ENCODE measurements around the gene ANKRD55.

Gene ANKRD55

DNA sequence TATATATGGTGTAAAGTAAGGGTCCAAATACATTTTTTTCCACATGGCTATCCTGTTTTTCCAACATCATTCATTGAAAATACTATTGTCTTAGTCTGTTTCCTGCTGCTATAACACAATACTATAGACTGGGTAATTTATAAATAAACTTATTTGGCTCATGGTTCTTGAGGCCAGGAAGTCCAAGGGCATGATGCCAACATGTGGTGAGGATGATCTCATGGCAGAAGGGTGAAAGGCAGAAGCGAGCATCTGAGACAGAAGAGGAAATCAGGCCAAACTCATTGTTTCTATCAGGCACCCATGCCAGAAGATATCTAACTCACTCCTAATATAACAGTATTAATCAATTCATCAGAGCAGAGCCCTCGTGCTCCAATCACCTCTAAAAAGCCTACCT, 42.6 kb downstream of the ANKRD55 start:
- peaks cover 0 to 2% of the 10 kb centered on the region in 2 donors for H3K4me1 ChIP-seq (ENCODE audit: control insufficient read depth in 2 of 2, insufficient read depth in 1 of 2, low read depth in 1 of 2, low read length in 2 of 2)
- H3K79me1 ChIP-seq (ENCODE audit: low read depth, low read length), result no peaks in the 10 kb centered on the region
- no peak overlapping the region for H3K4me3 ChIP-seq (ENCODE audit: low read length in 2 of 2)
- no peak overlapping the region for H3K9ac ChIP-seq (ENCODE audit: low read depth, low read length, poor library complexity)
- no peak overlapping the region for H3K4ac ChIP-seq (ENCODE audit: low read length)
- no peak overlapping the region for H4K91ac ChIP-seq (ENCODE audit: low read depth, low read length, poor library complexity)
- no peaks in the 10 kb centered on the region for H3K27me3 ChIP-seq (ENCODE audit: control insufficient read depth in 3 of 3, insufficient read depth in 3 of 3, low read depth in 1 of 3, low read length in 3 of 3)
- no peak overlapping the region for H3K27ac ChIP-seq (replicated peaks; ENCODE audit: low read length)
- H3K18ac ChIP-seq (ENCODE audit: low read length), result no peak overlapping the region
- no peak for DNase-seq (ENCODE audit: low spot score)
- no peak overlapping the region for H2BK12ac ChIP-seq (ENCODE audit: low read length)
- WGBS, 2 donors (ENCODE audit: extremely low coverage in 2 of 2, insufficient read length in 2 of 2, insufficient replicate concordance in 1 of 2), result no CpG with 5 or more reads among the region's 2 CpGs
- no peak overlapping the region for H4K8ac ChIP-seq (ENCODE audit: low read depth, low read length)
- no peak overlapping the region for H3K23ac ChIP-seq (ENCODE audit: low read depth, low read length, poor library complexity)
- no peak overlapping the region for H3K14ac ChIP-seq (ENCODE audit: low read length)
- no peak overlapping the region for H2BK15ac ChIP-seq (ENCODE audit: low read length)
- H2BK120ac ChIP-seq (ENCODE audit: low read depth, low read length), result no peak overlapping the region
- peaks cover 0 to 7% of the 10 kb centered on the region in 2 donors for H3K9me3 ChIP-seq (replicated peaks in 1 of 2; ENCODE audit: control insufficient read depth in 2 of 2, insufficient read depth in 1 of 2, low read depth in 1 of 2, low read length in 2 of 2)
- no peak overlapping the region for H2BK5ac ChIP-seq (ENCODE audit: low read length)
- H2AK5ac ChIP-seq (ENCODE audit: low read depth, low read length), result no peak overlapping the region
- H2AFZ ChIP-seq (ENCODE audit: low read length), result no peak overlapping the region
- no peak overlapping the region for H3K4me2 ChIP-seq (ENCODE audit: insufficient read depth, low read length, poor library complexity, severe bottlenecking)
- no peaks in the 10 kb centered on the region for H3K36me3 ChIP-seq (replicated peaks in 1 of 2; ENCODE audit: control insufficient read depth in 2 of 2, insufficient read depth in 2 of 2, low read length in 2 of 2)

DNA sequence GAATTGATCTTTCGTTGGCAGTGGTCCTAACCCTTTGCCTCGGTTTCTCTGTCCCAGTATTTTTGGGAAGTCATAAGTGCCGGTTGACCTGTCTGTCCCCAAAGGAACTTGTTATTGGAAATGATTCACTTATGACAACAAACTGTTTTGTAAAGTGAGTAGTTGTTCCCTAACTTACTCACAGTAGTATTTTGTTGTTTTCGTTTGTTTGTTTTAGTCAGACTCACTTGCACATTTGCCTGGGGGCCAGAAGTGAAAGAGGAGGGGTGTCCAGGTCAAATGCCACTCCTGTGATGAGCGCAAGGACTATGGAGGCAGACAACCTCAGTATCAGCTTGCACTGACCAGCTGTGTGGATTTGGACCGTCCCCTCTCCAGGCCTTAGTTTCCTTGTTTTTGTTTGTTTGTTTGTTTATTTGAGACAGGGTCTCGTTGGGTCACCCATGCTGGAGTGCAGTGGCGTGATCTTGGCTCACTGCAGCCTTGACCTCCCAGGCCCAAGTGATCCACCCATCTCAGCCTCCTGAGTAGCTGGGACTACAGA, 47.3 kb downstream of the ANKRD55 start:
- no peak overlapping the region for H2BK120ac ChIP-seq (ENCODE audit: low read depth, low read length)
- WGBS, 2 donors (ENCODE audit: extremely low coverage in 2 of 2, insufficient read length in 2 of 2, insufficient replicate concordance in 1 of 2), result no CpG with 5 or more reads among the region's 8 CpGs
- no peaks in the 10 kb centered on the region for H3K27me3 ChIP-seq (ENCODE audit: control insufficient read depth in 3 of 3, insufficient read depth in 3 of 3, low read depth in 1 of 3, low read length in 3 of 3)
- no peaks in the 10 kb centered on the region for H3K36me3 ChIP-seq (replicated peaks in 1 of 2; ENCODE audit: control insufficient read depth in 2 of 2, insufficient read depth in 2 of 2, low read length in 2 of 2)
- no peak overlapping the region for H3K27ac ChIP-seq (replicated peaks; ENCODE audit: low read length)
- DNase-seq (ENCODE audit: low spot score), result no peak
- no peak overlapping the region for H3K4me3 ChIP-seq (ENCODE audit: low read length in 2 of 2)
- H2BK5ac ChIP-seq (ENCODE audit: low read length), result no peak overlapping the region
- H4K8ac ChIP-seq (ENCODE audit: low read depth, low read length), result no peak overlapping the region
- no peak overlapping the region for H2AK5ac ChIP-seq (ENCODE audit: low read depth, low read length)
- no peak overlapping the region for H3K23ac ChIP-seq (ENCODE audit: low read depth, low read length, poor library complexity)
- H2BK12ac ChIP-seq (ENCODE audit: low read length), result no peak overlapping the region
- H3K4me1 ChIP-seq (ENCODE audit: control insufficient read depth in 2 of 2, insufficient read depth in 1 of 2, low read depth in 1 of 2, low read length in 2 of 2), result peaks cover 2 to 4% of the 10 kb centered on the region in 2 donors
- H2AFZ ChIP-seq (ENCODE audit: low read length), result no peak overlapping the region
- H3K9ac ChIP-seq (ENCODE audit: low read depth, low read length, poor library complexity), result no peak overlapping the region
- H3K18ac ChIP-seq (ENCODE audit: low read length), result no peak overlapping the region
- H3K14ac ChIP-seq (ENCODE audit: low read length), result no peak overlapping the region
- no peak overlapping the region for H3K4me2 ChIP-seq (ENCODE audit: insufficient read depth, low read length, poor library complexity, severe bottlenecking)
- H3K9me3 ChIP-seq (replicated peaks in 1 of 2; ENCODE audit: control insufficient read depth in 2 of 2, insufficient read depth in 1 of 2, low read depth in 1 of 2, low read length in 2 of 2), result peaks cover 0 to 3% of the 10 kb centered on the region in 2 donors
- H2BK15ac ChIP-seq (ENCODE audit: low read length), result no peak overlapping the region
- H3K79me1 ChIP-seq (ENCODE audit: low read depth, low read length), result no peaks in the 10 kb centered on the region
- H4K91ac ChIP-seq (ENCODE audit: low read depth, low read length, poor library complexity), result no peak overlapping the region
- no peak overlapping the region for H3K4ac ChIP-seq (ENCODE audit: low read length)

DNA sequence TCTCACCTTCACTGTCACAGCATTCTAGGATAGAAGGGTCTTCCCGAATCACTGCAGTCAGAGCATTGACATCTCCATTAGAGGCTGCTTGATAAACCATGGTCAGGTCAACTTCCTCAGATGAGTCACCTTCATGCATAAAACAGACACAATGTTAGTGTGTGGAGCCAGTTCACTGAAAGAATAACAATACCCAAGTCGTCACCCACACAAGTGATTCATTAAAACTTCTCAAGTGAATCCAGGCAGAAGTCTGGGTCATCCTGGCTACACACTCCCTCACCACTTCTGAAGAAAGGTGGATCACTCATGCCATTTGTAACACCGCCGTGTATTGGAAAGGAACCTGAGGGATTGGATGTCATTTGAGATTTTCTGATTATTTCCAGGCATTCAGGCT, 49.6 kb downstream of the ANKRD55 start:
- no peak overlapping the region for H2BK5ac ChIP-seq (ENCODE audit: low read length)
- H4K91ac ChIP-seq (ENCODE audit: low read depth, low read length, poor library complexity), result no peak overlapping the region
- H3K18ac ChIP-seq (ENCODE audit: low read length), result no peak overlapping the region
- H3K27me3 ChIP-seq (ENCODE audit: control insufficient read depth in 3 of 3, insufficient read depth in 3 of 3, low read depth in 1 of 3, low read length in 3 of 3), result no peaks in the 10 kb centered on the region
- H3K23ac ChIP-seq (ENCODE audit: low read depth, low read length, poor library complexity), result no peak overlapping the region
- no peaks in the 10 kb centered on the region for H3K36me3 ChIP-seq (replicated peaks in 1 of 2; ENCODE audit: control insufficient read depth in 2 of 2, insufficient read depth in 2 of 2, low read length in 2 of 2)
- H3K14ac ChIP-seq (ENCODE audit: low read length), result no peak overlapping the region
- no peak overlapping the region for H4K8ac ChIP-seq (ENCODE audit: low read depth, low read length)
- no peaks in the 10 kb centered on the region for H3K9me3 ChIP-seq (replicated peaks in 1 of 2; ENCODE audit: control insufficient read depth in 2 of 2, insufficient read depth in 1 of 2, low read depth in 1 of 2, low read length in 2 of 2)
- no peak overlapping the region for H2BK15ac ChIP-seq (ENCODE audit: low read length)
- no peak overlapping the region for H2BK120ac ChIP-seq (ENCODE audit: low read depth, low read length)
- no peak overlapping the region for H3K4me3 ChIP-seq (ENCODE audit: low read length in 2 of 2)
- no peak overlapping the region for H2AFZ ChIP-seq (ENCODE audit: low read length)
- no peak overlapping the region for H2AK5ac ChIP-seq (ENCODE audit: low read depth, low read length)
- no peak overlapping the region for H3K9ac ChIP-seq (ENCODE audit: low read depth, low read length, poor library complexity)
- no peaks in the 10 kb centered on the region for H3K79me1 ChIP-seq (ENCODE audit: low read depth, low read length)
- H3K4me1 ChIP-seq (ENCODE audit: control insufficient read depth in 2 of 2, insufficient read depth in 1 of 2, low read depth in 1 of 2, low read length in 2 of 2), result peaks cover 2 to 4% of the 10 kb centered on the region in 2 donors
- no peak overlapping the region for H3K4me2 ChIP-seq (ENCODE audit: insufficient read depth, low read length, poor library complexity, severe bottlenecking)
- H2BK12ac ChIP-seq (ENCODE audit: low read length), result no peak overlapping the region
- WGBS, 2 donors (ENCODE audit: extremely low coverage in 2 of 2, insufficient read length in 2 of 2, insufficient replicate concordance in 1 of 2), result no CpG with 5 or more reads among the region's 4 CpGs
- H3K4ac ChIP-seq (ENCODE audit: low read length), result no peak overlapping the region
- H3K27ac ChIP-seq (replicated peaks; ENCODE audit: low read length), result no peak overlapping the region
- DNase-seq (ENCODE audit: low spot score), result no peak

DNA sequence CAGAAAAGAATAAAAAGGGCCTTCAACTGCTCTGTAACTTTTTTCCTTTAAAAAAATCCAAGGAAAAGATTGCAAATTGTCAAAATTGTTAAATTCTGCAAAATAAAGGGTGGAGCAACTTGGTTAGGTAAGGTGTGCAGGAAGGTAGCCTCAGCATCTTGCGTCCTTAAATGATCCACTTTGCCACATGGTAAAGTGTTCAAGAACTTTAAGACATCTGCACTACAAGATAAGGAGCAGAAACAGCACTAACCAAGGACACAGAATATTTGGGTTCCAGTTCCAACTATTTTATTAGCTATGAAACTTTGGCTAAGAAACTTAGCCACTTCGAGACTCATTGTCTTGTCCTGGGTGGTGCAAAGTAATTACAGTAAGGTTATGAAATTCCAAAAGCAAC, 53.7 kb downstream of the ANKRD55 start:
- no peaks in the 10 kb centered on the region for H3K27me3 ChIP-seq (ENCODE audit: control insufficient read depth in 3 of 3, insufficient read depth in 3 of 3, low read depth in 1 of 3, low read length in 3 of 3)
- H2BK15ac ChIP-seq (ENCODE audit: low read length), result no peak overlapping the region
- H3K36me3 ChIP-seq (replicated peaks in 1 of 2; ENCODE audit: control insufficient read depth in 2 of 2, insufficient read depth in 2 of 2, low read length in 2 of 2), result no peaks in the 10 kb centered on the region
- H2BK120ac ChIP-seq (ENCODE audit: low read depth, low read length), result no peak overlapping the region
- H3K27ac ChIP-seq (replicated peaks; ENCODE audit: low read length), result no peak overlapping the region
- H4K91ac ChIP-seq (ENCODE audit: low read depth, low read length, poor library complexity), result no peak overlapping the region
- no peak overlapping the region for H2BK5ac ChIP-seq (ENCODE audit: low read length)
- no peaks in the 10 kb centered on the region for H3K9me3 ChIP-seq (replicated peaks in 1 of 2; ENCODE audit: control insufficient read depth in 2 of 2, insufficient read depth in 1 of 2, low read depth in 1 of 2, low read length in 2 of 2)
- H3K4me3 ChIP-seq (ENCODE audit: low read length in 2 of 2), result no peak overlapping the region
- WGBS, 2 donors (ENCODE audit: extremely low coverage in 2 of 2, insufficient read length in 2 of 2, insufficient replicate concordance in 1 of 2), result no CpG with 5 or more reads among the region's 2 CpGs
- no peak overlapping the region for H2AK5ac ChIP-seq (ENCODE audit: low read depth, low read length)
- H2AFZ ChIP-seq (ENCODE audit: low read length), result no peak overlapping the region
- H3K79me1 ChIP-seq (ENCODE audit: low read depth, low read length), result no peaks in the 10 kb centered on the region
- peaks cover 5 to 8% of the 10 kb centered on the region in 2 donors for H3K4me1 ChIP-seq (ENCODE audit: control insufficient read depth in 2 of 2, insufficient read depth in 1 of 2, low read depth in 1 of 2, low read length in 2 of 2)
- H3K4me2 ChIP-seq (ENCODE audit: insufficient read depth, low read length, poor library complexity, severe bottlenecking), result no peak overlapping the region
- no peak overlapping the region for H3K18ac ChIP-seq (ENCODE audit: low read length)
- H3K23ac ChIP-seq (ENCODE audit: low read depth, low read length, poor library complexity), result no peak overlapping the region
- H2BK12ac ChIP-seq (ENCODE audit: low read length), result no peak overlapping the region
- no peak overlapping the region for H3K9ac ChIP-seq (ENCODE audit: low read depth, low read length, poor library complexity)
- no peak for DNase-seq (ENCODE audit: low spot score)
- H3K4ac ChIP-seq (ENCODE audit: low read length), result no peak overlapping the region
- H4K8ac ChIP-seq (ENCODE audit: low read depth, low read length), result no peak overlapping the region
- no peak overlapping the region for H3K14ac ChIP-seq (ENCODE audit: low read length)
